Neural cell (in vitro differentiated cells): Measurements from ENCODE around the gene ADGRG1.

Source experiments
- SMC3 ChIP-seq: fragments of 450-650 bp; conservative IDR thresholded peaks from 2 replicates; pipeline ENCODE4 v1.6.1; 2014; ENCODE audit warnings: antibody characterized with exemption, mild to moderate bottlenecking, moderate library complexity; ENCODE audit not compliant: poor library complexity
- TAF1 ChIP-seq: IDR thresholded peaks from 2 replicates; pipeline ENCODE4 v1.6.1; 2012; ENCODE audit warnings: low read depth
- TF ChIP-seq, protein P1 (sequence below): fragments of 450-650 bp; IDR thresholded peaks from 2 replicates; pipeline ENCODE4 v1.5.1; 2014; ENCODE audit warnings: antibody characterized with exemption, mild to moderate bottlenecking, moderate library complexity; ENCODE audit not compliant: poor library complexity, severe bottlenecking
- TF ChIP-seq, protein P2 (sequence below): IDR thresholded peaks from 2 replicates; pipeline ENCODE4 v1.6.1; 2012; ENCODE audit warnings: borderline replicate concordance

DNA sequence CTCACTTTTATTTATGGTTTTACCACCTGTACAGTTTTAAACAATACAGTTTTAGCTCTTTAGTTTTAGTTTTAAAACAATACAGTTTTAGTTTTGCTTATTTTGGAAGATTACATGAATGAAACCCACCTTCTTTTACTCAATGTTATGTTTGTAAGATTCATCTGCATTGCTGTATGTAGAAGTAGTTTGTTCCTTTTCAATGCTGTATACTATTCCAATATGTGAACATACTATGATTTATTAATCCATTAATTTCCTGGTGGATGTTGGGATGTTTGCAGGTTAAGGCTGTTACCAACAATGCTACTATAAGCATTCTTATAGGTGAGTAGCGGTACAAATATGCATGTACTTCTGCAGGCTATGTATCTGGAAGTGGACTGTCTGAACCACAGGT is 34.4 kb upstream of the ADGRG1 start:
- TF ChIP-seq, protein P1, sequence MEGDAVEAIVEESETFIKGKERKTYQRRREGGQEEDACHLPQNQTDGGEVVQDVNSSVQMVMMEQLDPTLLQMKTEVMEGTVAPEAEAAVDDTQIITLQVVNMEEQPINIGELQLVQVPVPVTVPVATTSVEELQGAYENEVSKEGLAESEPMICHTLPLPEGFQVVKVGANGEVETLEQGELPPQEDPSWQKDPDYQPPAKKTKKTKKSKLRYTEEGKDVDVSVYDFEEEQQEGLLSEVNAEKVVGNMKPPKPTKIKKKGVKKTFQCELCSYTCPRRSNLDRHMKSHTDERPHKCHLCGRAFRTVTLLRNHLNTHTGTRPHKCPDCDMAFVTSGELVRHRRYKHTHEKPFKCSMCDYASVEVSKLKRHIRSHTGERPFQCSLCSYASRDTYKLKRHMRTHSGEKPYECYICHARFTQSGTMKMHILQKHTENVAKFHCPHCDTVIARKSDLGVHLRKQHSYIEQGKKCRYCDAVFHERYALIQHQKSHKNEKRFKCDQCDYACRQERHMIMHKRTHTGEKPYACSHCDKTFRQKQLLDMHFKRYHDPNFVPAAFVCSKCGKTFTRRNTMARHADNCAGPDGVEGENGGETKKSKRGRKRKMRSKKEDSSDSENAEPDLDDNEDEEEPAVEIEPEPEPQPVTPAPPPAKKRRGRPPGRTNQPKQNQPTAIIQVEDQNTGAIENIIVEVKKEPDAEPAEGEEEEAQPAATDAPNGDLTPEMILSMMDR: no peak
- TF ChIP-seq TAF1 (no peak), SMC3 (no peak)
- TF ChIP-seq, protein P2, sequence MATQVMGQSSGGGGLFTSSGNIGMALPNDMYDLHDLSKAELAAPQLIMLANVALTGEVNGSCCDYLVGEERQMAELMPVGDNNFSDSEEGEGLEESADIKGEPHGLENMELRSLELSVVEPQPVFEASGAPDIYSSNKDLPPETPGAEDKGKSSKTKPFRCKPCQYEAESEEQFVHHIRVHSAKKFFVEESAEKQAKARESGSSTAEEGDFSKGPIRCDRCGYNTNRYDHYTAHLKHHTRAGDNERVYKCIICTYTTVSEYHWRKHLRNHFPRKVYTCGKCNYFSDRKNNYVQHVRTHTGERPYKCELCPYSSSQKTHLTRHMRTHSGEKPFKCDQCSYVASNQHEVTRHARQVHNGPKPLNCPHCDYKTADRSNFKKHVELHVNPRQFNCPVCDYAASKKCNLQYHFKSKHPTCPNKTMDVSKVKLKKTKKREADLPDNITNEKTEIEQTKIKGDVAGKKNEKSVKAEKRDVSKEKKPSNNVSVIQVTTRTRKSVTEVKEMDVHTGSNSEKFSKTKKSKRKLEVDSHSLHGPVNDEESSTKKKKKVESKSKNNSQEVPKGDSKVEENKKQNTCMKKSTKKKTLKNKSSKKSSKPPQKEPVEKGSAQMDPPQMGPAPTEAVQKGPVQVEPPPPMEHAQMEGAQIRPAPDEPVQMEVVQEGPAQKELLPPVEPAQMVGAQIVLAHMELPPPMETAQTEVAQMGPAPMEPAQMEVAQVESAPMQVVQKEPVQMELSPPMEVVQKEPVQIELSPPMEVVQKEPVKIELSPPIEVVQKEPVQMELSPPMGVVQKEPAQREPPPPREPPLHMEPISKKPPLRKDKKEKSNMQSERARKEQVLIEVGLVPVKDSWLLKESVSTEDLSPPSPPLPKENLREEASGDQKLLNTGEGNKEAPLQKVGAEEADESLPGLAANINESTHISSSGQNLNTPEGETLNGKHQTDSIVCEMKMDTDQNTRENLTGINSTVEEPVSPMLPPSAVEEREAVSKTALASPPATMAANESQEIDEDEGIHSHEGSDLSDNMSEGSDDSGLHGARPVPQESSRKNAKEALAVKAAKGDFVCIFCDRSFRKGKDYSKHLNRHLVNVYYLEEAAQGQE: no peak
